Heart left ventricle (tissue), 16 donors: ENCODE data around the gene DCDC1. TPM values are rescaled to one million over a fixed set of nuclear protein-coding genes. Genes with fewer than 3 reads are reported as not detected.

Source experiments
- ATAC-seq, 4 donors: fragments of 200-7000 bp; cut with Tn5 transposase; one replicate each; pipeline ENCODE4 v1.9.1; 2020 to 2022; ENCODE audit warnings: moderate library complexity in 4 of 4, mild to moderate bottlenecking in 3 of 4, moderate number of reproducible peaks in 1 of 4
- DNase-seq, 5 donors: peaks; one replicate each; pipeline ENCODE4 v3.0.0-alpha.2; 2020
- H3K27ac ChIP-seq, 12 donors: fragments of 200-600 bp; sonication (generic) in 4 of 12; one replicate each; pipeline versions ENCODE4 v1.5.0 to v1.8.0; 2016 to 2022; ENCODE audit warnings: mild to moderate bottlenecking in 2 of 12
- H3K27me3 ChIP-seq, 9 donors: fragments of 200-600 bp; sonication (generic) in 2 of 9; one replicate each; pipeline versions ENCODE4 v1.5.1 to v1.8.0; 2016 to 2022; ENCODE audit warnings: mild to moderate bottlenecking in 3 of 9
- H3K36me3 ChIP-seq, 9 donors: fragments of 200-600 bp; sonication (generic) in 2 of 9; one replicate each; pipeline versions ENCODE4 v1.5.0 to v1.8.0; 2018 to 2022; ENCODE audit warnings: mild to moderate bottlenecking in 2 of 9
- H3K4me1 ChIP-seq, 12 donors: fragments of 200-600 bp; sonication (generic) in 4 of 12; one replicate each; pipeline versions ENCODE4 v1.5.0 to v1.8.0; 2016 to 2022; ENCODE audit warnings: mild to moderate bottlenecking in 3 of 12
- H3K4me3 ChIP-seq, 12 donors: fragments of 200-600 bp; sonication (generic) in 4 of 12; one replicate each; pipeline versions ENCODE4 v1.5.0 to v1.8.0; 2017 to 2022; ENCODE audit warnings: mild to moderate bottlenecking in 9 of 12, moderate library complexity in 4 of 12
- H3K9me3 ChIP-seq, 12 donors: fragments of 200-600 bp; sonication (generic) in 4 of 12; one replicate each; pipeline versions ENCODE4 v1.5.0 to v1.8.0; 2016 to 2022; ENCODE audit warnings: mild to moderate bottlenecking in 1 of 12
- CTCF ChIP-seq, 12 donors: fragments of 200-600 bp; sonication (generic) in 4 of 12; IDR thresholded peaks; one replicate each; pipeline versions ENCODE4 v1.5.0 to v1.8.0; 2018 to 2022; ENCODE audit warnings: antibody characterized with exemption in 12 of 12, mild to moderate bottlenecking in 5 of 12
- POLR2A ChIP-seq, 2 donors: fragments of 450-650 bp; IDR thresholded peaks; one replicate each; pipeline ENCODE4 v1.6.1; 2017; ENCODE audit warnings: antibody characterized with exemption in 2 of 2, mild to moderate bottlenecking in 2 of 2, moderate library complexity in 2 of 2
- WGBS, 4 donors: extraction: QIAGEN DNeasy Blood & Tissue Kit in 2 of 4; methylation state at CpG; one replicate each; pipeline versions ENCODE4 v1.1.5 to v1.1.7; 2013 to 2018; 5-methylcytosine and 5-hydroxymethylcytosine counted together
- intact Hi-C, 10 donors: fragments of 100-400 bp; cut with DNase I; formaldehyde crosslinking; loops; one replicate each; pipeline versions ENCODE4 v1.11.1 to v1.14.2; 2022
- polyA plus RNA-seq, 2 donors: library from polyadenylated mRNA; stranded (reverse); fragments of 200-250 nt; gene quantifications; one replicate each; pipeline ENCODE4 v1.2.3, GENCODE V29; 2013
- total RNA-seq, 9 donors: library from RNA; depleted of rRNA in 2 of 9; stranded (reverse); fragments of >200 nt in 2 of 9; fragmentation: NEBNext Ultra II Directional in 3 of 9; extraction: Animal tissue kit (Norgen Biotek cat#: 25700) in 3 of 9; gene quantifications; one replicate each; pipeline versions ENCODE4 v1.1.0 to v1.2.4, GENCODE V29; 2016 to 2023
- donor health status: ischemic (EF 13 %, LVEDD 7.1; RV severe dilation, severe dysfunction).
- donor health status: healthy with polysubstance abuse.
- donor health status: DM: no; HTN: yes; CAD: no.
- donor health status: DM: no; HTN: no; CAD: no.
- donor health status: ischemic (EF 25% LVEDD 6.9; RV normal size, moderate dysfunction).
- donor health status: ischemic (EF 25% LVEDD 5.7; RV mildly dilated, moderate dysfunction).
- donor health status: healthy.
- donor health status: DM: yes; HTN: yes; CAD: no.
- donor health status: ischemic (EF 35%, LVEDD 5.7; RV mildly dilated, moderate dysfunction).
- donor health status: nonischemic (EF 11% LVEDD 7.7; RV severe dilation, severe dysfunction).
- donor health status: DM: yes; HTN: yes; CAD: no.
- donor health status: PGD.
- donor health status: ischemic (EF 29% LVEDD 5.4; RV normal size, mild dysfunction).
- donor health status: nonischemic (EF 23%, LVEDD 6.1; RV moderate dilation, normal function).

DCDC1 gene
- total and polyA plus RNA-seq, 11 donors, result 0.07 to 1.0 (median 0.12) TPM; not detected in 7

GRCh38 chr11:31106326-31106725, 263.2 kb downstream of the DCDC1 start:
- Histone ChIP-seq H3K4me1 (no peaks in the 10 kb centered on the region), H3K9me3 (no peaks in the 10 kb centered on the region), H3K36me3 (no peaks in the 10 kb centered on the region), H3K27me3 (peaks cover 0 to 14% (median 0%) of the 10 kb centered on the region in 9 donors), H3K4me3 (no peak overlapping the region), H3K27ac (no peak overlapping the region)
- intact Hi-C loops, result loop anchor here in 6 of 10 donors (2.0 to 10.0 kb wide), 6 partner anchors 128 to 1071 kb away; no protein-coding TSS in a partner anchor
- 25 to 30% (median 29%) methylated on average over 3 of the region's 3 CpGs for WGBS, 4 donors
- DNase-seq, result no peak
- TF ChIP-seq CTCF (IDR thresholded peaks at IDR 0.05) (no peak), POLR2A (IDR thresholded peaks at IDR 0.05) (no peak)
- no peak for ATAC-seq

GRCh38 chr11:31102875-31103274, 266.7 kb downstream of the DCDC1 start:
- no peaks in the 10 kb centered on the region for H3K9me3 ChIP-seq
- H3K27me3 ChIP-seq, result peaks cover 0 to 5% (median 0%) of the 10 kb centered on the region in 9 donors
- DNase-seq (no peak), ATAC-seq (no peak)
- H3K4me1 ChIP-seq, result no peaks in the 10 kb centered on the region
- H3K27ac ChIP-seq, result no peak overlapping the region
- H3K4me3 ChIP-seq, result no peak overlapping the region
- 73 to 79% (median 78%) methylated on average over 5 of the region's 5 CpGs for WGBS, 4 donors
- intact Hi-C loops, result loop anchor here in 4 of 10 donors (10.0 kb wide), 2 partner anchors 132 to 1072 kb away; no protein-coding TSS in a partner anchor
- TF ChIP-seq POLR2A (IDR thresholded peaks at IDR 0.05), result no peak
- no peak for TF ChIP-seq CTCF (IDR thresholded peaks at IDR 0.05)
- no peaks in the 10 kb centered on the region for H3K36me3 ChIP-seq

- intact Hi-C loops, result loop anchor here in 4 of 10 donors (10.0 kb wide), 2 partner anchors 132 to 1072 kb away; no protein-coding TSS in a partner anchor
- Histone ChIP-seq H3K27me3 (peaks cover 0 to 5% (median 0%) of the 10 kb centered on the region in 9 donors), H3K4me1 (no peaks in the 10 kb centered on the region), H3K9me3 (no peaks in the 10 kb centered on the region), H3K36me3 (no peaks in the 10 kb centered on the region), H3K27ac (no peak overlapping the region), H3K4me3 (no peak overlapping the region)
- ATAC-seq (no peak), DNase-seq (no peak)
- TF ChIP-seq POLR2A (IDR thresholded peaks at IDR 0.05) (no peak), CTCF (IDR thresholded peaks at IDR 0.05) (no peak)
These were observed 267.2 kb downstream of the DCDC1 start for GRCh38 chr11:31102316-31102715.

- TF ChIP-seq POLR2A (IDR thresholded peaks at IDR 0.05), result no peak
- TF ChIP-seq CTCF (IDR thresholded peaks at IDR 0.05), result no peak
- ATAC-seq, result no peak
- H3K4me1 ChIP-seq, result no peaks in the 10 kb centered on the region
- intact Hi-C loops, result no loop called here
- no peak overlapping the region for H3K27ac ChIP-seq
- WGBS, 4 donors, result 42 to 46% (median 44%) methylated on average over 2 of the region's 2 CpGs
- no peak for DNase-seq
- no peaks in the 10 kb centered on the region for H3K36me3 ChIP-seq
- H3K27me3 ChIP-seq, result no peaks in the 10 kb centered on the region
- no peaks in the 10 kb centered on the region for H3K9me3 ChIP-seq
- H3K4me3 ChIP-seq, result no peak overlapping the region
These were observed 273.2 kb downstream of the DCDC1 start for GRCh38 chr11:31096191-31096805.
